GM21723 (cell line): Measurements from ENCODE around the gene UBA6.

Source experiments
- ATAC-seq: cut with Tn5 transposase; IDR thresholded peaks from one replicate; pipeline ENCODE4 v1.9.1; 2021; ENCODE audit warnings: mild to moderate bottlenecking, moderate library complexity; ENCODE audit not compliant: unreplicated experiment

Gene UBA6

DNA sequence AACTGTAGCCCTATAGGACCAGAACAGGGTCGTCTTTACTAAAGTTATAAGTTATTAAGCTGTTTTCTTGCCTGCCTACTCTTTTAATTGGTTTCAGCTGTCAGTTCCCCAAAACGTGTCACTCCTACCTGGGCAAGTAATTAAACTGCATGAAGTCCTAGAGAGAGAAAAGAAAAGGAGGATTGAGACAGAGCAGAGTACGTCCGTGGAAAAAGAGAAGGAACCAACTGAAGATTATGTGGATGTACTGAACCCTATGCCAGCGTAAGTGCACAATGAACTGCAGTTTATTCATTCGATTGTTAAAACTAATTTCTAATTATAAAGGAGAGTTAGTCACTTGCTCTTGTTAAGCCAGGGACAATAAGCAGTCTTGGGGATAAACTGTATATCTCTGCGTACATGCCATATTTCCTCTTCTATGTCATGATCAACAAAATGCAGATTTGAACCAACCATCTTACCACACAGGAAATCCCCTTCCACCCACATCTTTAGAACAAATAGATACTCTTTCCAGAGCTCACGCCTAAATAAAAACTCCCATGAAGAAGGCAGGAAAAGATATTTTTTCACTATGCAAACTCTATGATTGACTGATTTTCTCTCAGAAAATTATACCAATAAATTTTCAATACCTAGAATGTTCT, 119.6 kb downstream of the UBA6 start:
- peak; percentile 51 for ATAC-seq

DNA sequence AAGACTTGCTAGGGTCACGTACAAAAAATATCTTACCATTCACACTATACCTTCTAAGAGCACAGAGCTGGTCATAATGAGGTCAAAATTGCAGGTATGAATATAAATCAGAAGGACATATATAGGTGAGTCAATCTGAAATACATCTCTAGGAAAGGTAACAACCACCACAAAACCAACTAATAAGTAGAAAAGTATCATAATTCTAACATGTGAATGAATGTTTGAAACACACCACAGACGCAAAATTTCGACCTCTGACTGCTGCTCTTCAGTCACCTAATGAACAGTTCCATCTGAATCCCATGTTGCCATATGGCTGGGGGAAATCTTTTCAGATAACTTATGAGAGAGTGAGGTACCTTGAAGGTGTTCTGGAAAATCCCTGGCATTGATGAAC, 120.4 kb downstream of the UBA6 start:
- peak; percentile 26 for ATAC-seq

DNA sequence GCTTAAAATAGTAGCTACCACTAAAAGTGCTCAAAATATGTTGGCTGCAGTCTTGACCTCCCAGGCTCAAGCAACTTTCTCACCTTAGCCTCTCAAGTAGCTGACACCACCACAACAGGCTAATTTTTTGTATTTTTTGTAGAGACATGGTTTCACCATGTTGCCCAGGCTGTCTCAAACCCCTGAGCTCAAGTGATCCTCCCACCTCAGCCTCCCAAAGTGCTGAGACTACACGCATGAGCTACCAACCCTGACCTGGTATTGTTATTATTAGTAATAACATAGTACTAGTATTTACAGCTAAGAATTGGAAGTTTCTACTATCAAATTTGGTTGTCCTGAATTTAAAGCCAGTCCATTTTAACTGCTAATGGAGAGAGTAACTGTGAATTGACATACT, 124.4 kb downstream of the UBA6 start:
- ATAC-seq = peak; percentile 46

DNA sequence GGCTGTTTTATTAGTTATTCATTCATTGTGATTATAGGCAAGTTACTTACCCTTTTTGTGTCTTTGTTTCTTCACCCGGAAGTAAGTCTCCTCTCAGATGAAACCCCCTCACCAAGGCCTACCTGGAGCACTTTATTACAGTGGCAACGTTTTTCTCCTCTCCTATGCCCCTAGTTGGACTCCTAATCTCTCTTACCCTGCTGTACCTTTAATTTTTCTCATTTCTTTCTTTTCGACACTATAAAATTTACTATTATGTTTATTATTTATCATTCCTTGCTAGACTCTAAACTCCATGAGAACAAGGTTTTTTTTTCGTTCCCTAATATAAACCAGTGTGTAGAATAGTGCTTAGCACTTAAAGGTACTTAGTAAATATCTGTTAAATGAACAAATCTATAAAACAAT, 124.9 kb downstream of the UBA6 start:
- no peak for ATAC-seq

DNA sequence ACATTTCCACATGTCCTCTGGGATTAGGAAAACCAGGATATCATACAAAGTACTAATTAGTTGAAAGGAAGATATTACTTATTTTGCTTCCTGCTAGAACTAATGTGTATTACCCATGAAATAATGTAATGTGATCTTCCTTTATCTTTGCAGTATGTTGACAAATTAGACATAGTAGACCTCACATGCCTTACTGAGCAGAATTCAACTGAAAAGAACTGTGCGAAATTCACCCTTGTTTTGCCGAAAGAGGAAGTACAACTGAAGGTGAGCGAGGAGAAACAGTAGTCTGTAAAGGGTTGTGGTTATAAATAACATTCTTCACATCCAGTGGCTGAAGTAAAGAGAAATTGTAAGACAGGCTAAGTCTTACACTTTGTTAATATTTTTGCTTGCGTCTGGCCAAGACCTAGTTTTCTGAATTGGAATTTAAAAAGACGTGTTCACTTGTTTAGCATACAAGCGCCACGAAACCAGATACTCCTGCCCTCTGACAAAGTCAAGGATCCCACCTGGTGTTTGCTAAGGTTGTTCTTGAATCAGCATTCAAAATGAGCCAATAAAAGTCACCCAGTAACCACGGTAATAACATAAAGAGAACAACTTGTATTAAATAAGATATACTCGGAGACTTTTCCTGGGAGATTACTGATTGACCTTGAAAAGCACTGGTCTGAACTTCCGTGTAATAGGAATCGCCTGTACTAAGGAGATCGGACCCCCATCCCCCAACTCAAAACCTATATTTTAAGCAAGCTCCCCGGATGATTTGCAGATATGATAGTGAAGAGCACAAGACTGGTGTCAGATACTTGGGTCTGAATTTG, 125.5 kb downstream of the UBA6 start:
- peak; percentile 92 for ATAC-seq

DNA sequence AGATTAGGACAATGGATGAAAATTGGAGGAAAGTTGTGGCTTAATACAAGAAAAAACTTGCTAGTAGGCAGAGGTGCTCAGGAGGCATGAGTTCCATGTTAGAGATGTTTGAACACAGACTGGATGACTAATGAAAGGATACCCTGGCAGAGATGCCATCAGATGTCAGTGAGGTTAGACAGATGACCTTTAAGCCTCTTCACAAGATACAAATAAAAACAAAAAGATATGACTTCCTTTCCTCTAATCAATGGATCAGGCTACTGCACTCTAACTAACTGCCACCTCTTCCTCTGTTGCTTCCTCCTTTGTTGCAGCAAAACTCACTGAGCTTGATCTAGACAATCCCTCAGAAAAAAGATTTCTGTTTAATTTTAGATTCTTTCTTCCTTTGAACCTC, 127.8 kb downstream of the UBA6 start:
- no peak for ATAC-seq

DNA sequence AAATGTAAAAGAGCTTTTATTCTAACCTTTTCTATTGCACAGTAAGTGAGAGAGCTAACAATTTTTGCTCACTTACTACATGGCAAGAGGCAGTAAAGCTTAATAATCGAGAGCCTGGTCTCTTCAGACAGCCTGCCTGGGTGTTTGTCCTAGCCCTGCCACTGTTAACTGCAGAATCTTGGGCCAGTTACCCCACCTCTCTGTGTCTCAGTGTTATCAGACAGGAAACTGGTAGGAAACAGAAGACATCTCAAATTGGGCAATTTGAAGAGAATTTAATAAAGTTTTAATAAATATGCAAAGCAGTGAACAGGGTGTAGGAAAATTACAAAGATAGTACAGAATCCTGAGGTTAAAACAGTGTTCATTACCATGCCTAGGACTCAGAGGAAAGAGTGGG, 129.0 kb downstream of the UBA6 start:
- ATAC-seq = no peak

DNA sequence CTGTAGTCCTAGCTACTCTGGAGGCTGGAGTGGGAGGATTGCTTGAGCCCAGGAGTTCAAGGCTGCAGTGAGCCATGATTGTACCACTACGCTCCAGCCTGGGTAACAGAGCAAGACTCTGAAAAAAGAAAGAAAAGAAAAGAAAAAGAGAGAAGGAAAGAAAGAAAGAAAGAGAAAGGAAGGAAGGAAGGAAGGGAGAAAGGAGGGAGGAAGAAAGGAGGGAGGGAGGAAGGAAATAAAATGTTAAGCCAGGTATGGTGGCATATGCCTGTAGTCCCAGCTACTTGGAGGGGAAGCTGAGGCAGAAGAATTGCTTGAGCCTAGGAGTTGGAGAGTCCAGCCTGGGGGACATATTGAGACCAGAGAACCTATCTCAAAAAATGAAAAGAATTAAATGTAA, 130.4 kb downstream of the UBA6 start:
- no peak for ATAC-seq

DNA sequence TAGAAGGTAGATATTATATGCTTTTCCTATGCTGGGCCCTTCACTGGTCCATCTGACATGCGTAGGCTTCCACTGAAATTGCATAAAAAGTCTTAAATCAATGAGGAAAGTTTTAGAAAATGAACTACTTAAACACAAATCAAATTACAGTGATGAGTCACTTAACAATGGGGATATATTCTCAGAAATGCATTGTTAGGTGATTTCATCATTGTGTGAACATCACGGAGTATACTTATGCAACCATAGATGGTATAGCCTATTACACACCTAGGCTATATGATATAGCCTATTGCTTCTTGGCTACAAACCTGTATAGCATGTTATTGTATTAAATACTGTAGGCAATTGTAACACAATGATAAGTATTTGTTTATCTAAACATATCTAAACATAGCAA, 132.1 kb downstream of the UBA6 start:
- ATAC-seq = no peak

DNA sequence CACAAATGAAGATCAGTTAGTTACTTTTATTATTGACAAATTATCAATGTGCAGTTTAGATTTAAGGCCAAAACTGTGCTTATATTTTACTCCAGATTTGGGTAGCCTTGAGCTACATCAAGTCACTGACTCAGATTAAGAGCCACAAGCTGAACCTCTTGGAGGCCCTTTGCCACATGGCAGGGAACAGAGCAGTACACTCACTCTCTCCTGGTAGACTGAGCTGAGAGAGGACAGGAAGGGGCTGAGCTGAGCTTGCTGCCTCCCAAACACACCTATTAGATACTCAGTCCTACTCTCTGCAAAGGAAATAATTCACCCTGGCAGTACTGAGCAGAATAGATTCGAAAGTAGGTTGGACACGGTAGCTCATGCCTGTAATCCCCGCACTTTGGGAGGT, 134.6 kb downstream of the UBA6 start:
- ATAC-seq = no peak

DNA sequence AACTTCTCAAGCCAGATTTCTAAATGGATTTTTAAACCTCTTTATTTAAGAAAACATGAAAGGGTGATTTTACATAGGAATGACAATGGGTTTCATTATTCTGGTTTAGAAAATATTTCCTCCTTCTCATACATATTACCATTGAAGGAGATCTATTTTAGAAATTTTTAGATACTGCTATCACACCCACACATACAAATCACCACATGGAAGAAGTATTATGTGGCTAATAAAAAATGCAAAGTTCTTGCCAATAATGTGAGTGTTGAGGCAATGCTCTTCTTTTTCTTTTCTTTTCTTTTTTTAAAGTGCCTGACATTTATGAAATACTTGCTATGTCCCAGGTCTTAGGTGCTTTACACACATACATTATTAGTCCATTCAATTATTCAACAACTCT, 135.7 kb downstream of the UBA6 start:
- ATAC-seq = no peak
